A549 (cell line): ENCODE results near the gene TMEM60. TPM values are rescaled to one million over a fixed set of nuclear protein-coding genes. Genes with fewer than 3 reads are reported as not detected.

Experiments used
- ATAC-seq, 2 experiments: fragments of 200-7000 bp in 1 of 2; fragments of >200 bp in 1 of 2; cut with Nextera tagmentation in 1 of 2; cut with Tn5 transposase in 1 of 2; 3 replicates each; pipeline versions ENCODE4 v1.8.0 to v1.9.1; 2018 to 2020; ENCODE audit warnings: mild to moderate bottlenecking in 1 of 2, moderate library complexity in 1 of 2
- CTCF ChIA-PET: fragments of 300-600 bp; sonication (Branson Sonifier 250); formaldehyde crosslinking; extraction: SDS; loops from one replicate; lab custom pipeline; 2021; ENCODE audit warnings: antibody characterized with exemption, inconsistent platforms; lab: Yijun Ruan, JAX
- POLR2A ChIA-PET: fragments of 350-600 bp; formaldehyde crosslinking; extraction: SDS; loops from one replicate; lab custom pipeline; 2021; ENCODE audit warnings: antibody characterized with exemption, inconsistent platforms; lab: Yijun Ruan, JAX
- DNase-seq, 2 experiments: peaks; one replicate each; pipeline versions ENCODE4 v3.0.0 to v3.0.0-alpha.2; 2011 to 2016; ENCODE audit warnings: low read depth in 1 of 2, low spot score in 1 of 2
- FAIRE-seq: peaks from 2 replicates; lab custom pipeline; 2011; peaks lifted over from hg19 to GRCh38; lab: Jason Lieb, UNC
- H3K27ac ChIP-seq, 2 experiments: fragments of >200 bp; sonication (Bioruptor Twin); formaldehyde crosslinking; 3 replicates each; pipeline ENCODE4 v1.5.1; 2016 to 2017
- H3K4me1 ChIP-seq: fragments of >200 bp; sonication (Bioruptor Twin); formaldehyde crosslinking; 3 replicates; pipeline ENCODE4 v1.6.1; 2016
- H3K4me2 ChIP-seq: fragments of >200 bp; sonication (Bioruptor Twin); formaldehyde crosslinking; 3 replicates; pipeline ENCODE4 v1.6.1; 2016
- H3K4me3 ChIP-seq: fragments of >200 bp; sonication (Bioruptor Twin); formaldehyde crosslinking; 3 replicates; pipeline ENCODE4 v1.5.1; 2016
- H3K9me3 ChIP-seq: fragments of >200 bp; sonication (Bioruptor Twin); formaldehyde crosslinking; 3 replicates; pipeline ENCODE4 v1.6.1; 2016
- CHD2 ChIP-seq: fragments of 150-350 bp; IDR thresholded peaks from 2 replicates; pipeline ENCODE4 v1.6.1; 2014; ENCODE audit warnings: low read length; ENCODE audit not compliant: partially characterized antibody
- CHD4 ChIP-seq: fragments of 200-600 bp; sonication (generic); IDR thresholded peaks from 2 replicates; pipeline ENCODE4 v1.6.1; 2016; ENCODE audit warnings: antibody characterized with exemption, mild to moderate bottlenecking, borderline replicate concordance
- EHMT2 ChIP-seq: fragments of 200-600 bp; sonication (generic); IDR thresholded peaks from 2 replicates; pipeline ENCODE4 v1.6.1; 2016; ENCODE audit warnings: antibody characterized with exemption, low read depth, mild to moderate bottlenecking, moderate library complexity
- FOSB ChIP-seq: fragments of 250-450 bp; sonication (Bioruptor Pico); IDR thresholded peaks from 2 replicates; pipeline ENCODE4 v1.5.0; 2020; ENCODE audit warnings: mild to moderate bottlenecking, moderate library complexity
- FOSL2 ChIP-seq, 2 experiments: fragments of 450-650 bp in 1 of 2; fragments of >200 bp in 1 of 2; sonication (Bioruptor Twin) in 1 of 2; formaldehyde crosslinking; IDR thresholded peaks; 2 replicates each; pipeline versions ENCODE4 v1.5.0 to v1.6.1; 2016 to 2020; ENCODE audit warnings: mild to moderate bottlenecking in 1 of 2, moderate library complexity in 1 of 2
- GATA3 ChIP-seq: IDR thresholded peaks from 2 replicates; pipeline ENCODE4 v1.6.1; 2012; ENCODE audit warnings: borderline replicate concordance
- HDAC2 ChIP-seq: fragments of 200-600 bp; sonication (generic); IDR thresholded peaks from 2 replicates; pipeline ENCODE4 v1.6.1; 2016
- HOXB13 ChIP-seq: fragments of 250-450 bp; sonication (Bioruptor Pico); IDR thresholded peaks from 2 replicates; pipeline ENCODE4 v1.5.0; 2020; ENCODE audit warnings: low read depth, mild to moderate bottlenecking, moderate library complexity
- HOXB5 ChIP-seq: fragments of 250-450 bp; sonication (Bioruptor Pico); IDR thresholded peaks from 2 replicates; pipeline ENCODE4 v1.5.0; 2020; ENCODE audit warnings: mild to moderate bottlenecking, moderate library complexity
- JUN ChIP-seq, 2 experiments: fragments of >200 bp; sonication (Bioruptor Twin); formaldehyde crosslinking; IDR thresholded peaks; 2 replicates in 1 of 2; 3 replicates in 1 of 2; pipeline ENCODE4 v1.6.1; 2016 to 2017
- KDM1A ChIP-seq: fragments of 200-600 bp; sonication (generic); IDR thresholded peaks from 2 replicates; pipeline ENCODE4 v1.6.1; 2016; ENCODE audit warnings: low read depth, mild to moderate bottlenecking
- NPAS2 ChIP-seq: fragments of 250-450 bp; sonication (Bioruptor Pico); IDR thresholded peaks from 2 replicates; pipeline ENCODE4 v1.8.0; 2022; ENCODE audit warnings: mild to moderate bottlenecking, moderate library complexity, borderline replicate concordance
- POLR2AphosphoS2 ChIP-seq: conservative IDR thresholded peaks from 2 replicates; pipeline ENCODE4 v1.6.1; 2012; ENCODE audit warnings: low read length, improper control_type of control experiment, inconsistent platforms
- RAD21 ChIP-seq, 2 experiments: fragments of >200 bp in 1 of 2; sonication (Bioruptor Twin) in 1 of 2; formaldehyde crosslinking in 1 of 2; IDR thresholded peaks in 1 of 2; conservative IDR thresholded peaks in 1 of 2; 2 replicates in 1 of 2; 3 replicates in 1 of 2; pipeline ENCODE4 v1.6.1; 2012 to 2018; ENCODE audit warnings: inconsistent platforms in 1 of 2
- RCOR1 ChIP-seq: fragments of 150-350 bp; IDR thresholded peaks from 2 replicates; pipeline ENCODE4 v1.6.1; 2014; ENCODE audit warnings: antibody characterized with exemption, low read length, low read depth
- RNF2 ChIP-seq: fragments of 200-600 bp; sonication (generic); IDR thresholded peaks from 2 replicates; pipeline ENCODE4 v1.6.1; 2016; ENCODE audit warnings: low read depth, mild to moderate bottlenecking, antibody characterized with exemption, moderate library complexity, borderline replicate concordance
- ZC3H11A ChIP-seq: fragments of 450-650 bp; IDR thresholded peaks from 2 replicates; pipeline ENCODE4 v1.6.1; 2014; ENCODE audit warnings: antibody characterized with exemption, mild to moderate bottlenecking
- WGBS: methylation state at CpG from one replicate; pipeline ENCODE4 v1.1.6; 2017; ENCODE audit errors: missing lambda C conversion rate; 5-methylcytosine and 5-hydroxymethylcytosine counted together
- polyA plus RNA-seq, 4 experiments: library from polyadenylated mRNA; depleted of rRNA in 3 of 4; stranded (reverse); fragments of >200 nt; fragmentation: RNase III in 1 of 4; extraction: RNeasy Plus Mini Kit Qiagen cat#74134 plus additional on column Dnase treatment in 1 of 4; gene quantifications; 2 replicates in 3 of 4; 3 replicates in 1 of 4; pipeline ENCODE4 v1.2.3, GENCODE V29; 2011 to 2017
- TF ChIP-seq, protein P1 (sequence below): fragments of >200 bp; sonication (Bioruptor Twin); formaldehyde crosslinking; IDR thresholded peaks from 3 replicates; pipeline ENCODE4 v1.6.1; 2016
- TF ChIP-seq, protein P2 (sequence below): fragments of 200-600 bp; sonication (generic); IDR thresholded peaks from 2 replicates; pipeline ENCODE4 v1.6.1; 2016; ENCODE audit warnings: antibody characterized with exemption, mild to moderate bottlenecking, moderate library complexity
- TF ChIP-seq, protein P3 (sequence below): fragments of >200 bp; sonication (Bioruptor Twin); formaldehyde crosslinking; IDR thresholded peaks from 2 replicates; pipeline ENCODE4 v1.6.1; 2016
- TF ChIP-seq, protein P4 (sequence below): IDR thresholded peaks from 2 replicates; pipeline ENCODE4 v1.6.1; 2012

Gene TMEM60
- polyA plus RNA-seq, 2 of the 4 experiments (the other 2 are of a cell fraction): 33.8 to 54.7 TPM

DNA sequence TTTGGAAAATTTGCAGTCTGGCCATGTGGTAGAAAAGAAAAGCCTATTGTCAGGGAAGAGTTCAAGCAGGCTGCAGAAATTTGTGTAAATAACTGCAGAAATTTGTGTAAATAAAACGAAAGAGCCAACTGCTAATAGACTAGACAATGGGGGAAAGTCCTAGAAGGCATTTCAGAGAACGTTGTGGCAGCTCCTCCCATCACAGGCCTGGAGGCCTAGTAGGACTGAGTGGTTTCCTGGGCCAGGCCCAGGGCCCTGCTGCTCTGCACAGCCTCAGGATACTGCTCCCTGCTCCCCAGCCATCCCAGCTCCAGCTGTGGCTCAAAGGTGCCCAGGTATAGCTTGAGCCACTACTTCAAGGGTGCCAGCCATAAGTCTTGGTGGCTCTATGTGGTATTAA lies 51.1 kb downstream of the TMEM60 start (continued):
- TF ChIP-seq HDAC2 (no peak), RNF2 (no peak)

DNA sequence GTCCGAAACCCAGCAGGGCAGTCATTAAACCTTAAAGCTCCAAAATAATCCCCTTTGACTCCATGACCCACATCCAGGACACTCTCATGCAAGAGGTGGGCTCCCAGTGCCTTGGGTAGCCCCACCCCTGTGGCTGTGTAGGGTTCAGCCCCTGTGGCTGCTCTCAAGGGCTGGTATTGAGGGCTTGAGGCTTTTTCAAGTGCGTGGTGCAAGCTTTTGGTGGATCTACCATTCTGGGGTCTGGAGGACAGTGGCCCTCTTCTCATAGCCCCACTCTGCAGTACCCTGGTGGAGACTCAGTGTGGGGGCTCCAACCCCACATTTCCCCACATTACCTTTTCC lies 51.4 kb downstream of the TMEM60 start:
- TF ChIP-seq FOSL2 (IDR thresholded peaks at IDR 0.05) (no peak), FOSL2 (CRISPR knock-in tag; IDR thresholded peaks at IDR 0.05) (no peak), POLR2AphosphoS2 (no peak), GATA3 (no peak), KDM1A (no peak), HOXB5 (no peak), HOXB13 (CRISPR knock-in tag) (no peak), NPAS2 (CRISPR knock-in tag) (no peak), JUN (IDR thresholded peaks at IDR 0.05) (no peak), ZC3H11A (no peak), RAD21 (conservative IDR thresholded peaks at IDR 0.05 in 1 of 2, IDR thresholded peaks at IDR 0.05 in 1 of 2) (no peak), FOSB (no peak), RCOR1 (no peak)
- TF ChIP-seq, protein P1, sequence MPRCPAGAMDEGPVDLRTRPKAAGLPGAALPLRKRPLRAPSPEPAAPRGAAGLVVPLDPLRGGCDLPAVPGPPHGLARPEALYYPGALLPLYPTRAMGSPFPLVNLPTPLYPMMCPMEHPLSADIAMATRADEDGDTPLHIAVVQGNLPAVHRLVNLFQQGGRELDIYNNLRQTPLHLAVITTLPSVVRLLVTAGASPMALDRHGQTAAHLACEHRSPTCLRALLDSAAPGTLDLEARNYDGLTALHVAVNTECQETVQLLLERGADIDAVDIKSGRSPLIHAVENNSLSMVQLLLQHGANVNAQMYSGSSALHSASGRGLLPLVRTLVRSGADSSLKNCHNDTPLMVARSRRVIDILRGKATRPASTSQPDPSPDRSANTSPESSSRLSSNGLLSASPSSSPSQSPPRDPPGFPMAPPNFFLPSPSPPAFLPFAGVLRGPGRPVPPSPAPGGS: no peak
- TF ChIP-seq, protein P2, sequence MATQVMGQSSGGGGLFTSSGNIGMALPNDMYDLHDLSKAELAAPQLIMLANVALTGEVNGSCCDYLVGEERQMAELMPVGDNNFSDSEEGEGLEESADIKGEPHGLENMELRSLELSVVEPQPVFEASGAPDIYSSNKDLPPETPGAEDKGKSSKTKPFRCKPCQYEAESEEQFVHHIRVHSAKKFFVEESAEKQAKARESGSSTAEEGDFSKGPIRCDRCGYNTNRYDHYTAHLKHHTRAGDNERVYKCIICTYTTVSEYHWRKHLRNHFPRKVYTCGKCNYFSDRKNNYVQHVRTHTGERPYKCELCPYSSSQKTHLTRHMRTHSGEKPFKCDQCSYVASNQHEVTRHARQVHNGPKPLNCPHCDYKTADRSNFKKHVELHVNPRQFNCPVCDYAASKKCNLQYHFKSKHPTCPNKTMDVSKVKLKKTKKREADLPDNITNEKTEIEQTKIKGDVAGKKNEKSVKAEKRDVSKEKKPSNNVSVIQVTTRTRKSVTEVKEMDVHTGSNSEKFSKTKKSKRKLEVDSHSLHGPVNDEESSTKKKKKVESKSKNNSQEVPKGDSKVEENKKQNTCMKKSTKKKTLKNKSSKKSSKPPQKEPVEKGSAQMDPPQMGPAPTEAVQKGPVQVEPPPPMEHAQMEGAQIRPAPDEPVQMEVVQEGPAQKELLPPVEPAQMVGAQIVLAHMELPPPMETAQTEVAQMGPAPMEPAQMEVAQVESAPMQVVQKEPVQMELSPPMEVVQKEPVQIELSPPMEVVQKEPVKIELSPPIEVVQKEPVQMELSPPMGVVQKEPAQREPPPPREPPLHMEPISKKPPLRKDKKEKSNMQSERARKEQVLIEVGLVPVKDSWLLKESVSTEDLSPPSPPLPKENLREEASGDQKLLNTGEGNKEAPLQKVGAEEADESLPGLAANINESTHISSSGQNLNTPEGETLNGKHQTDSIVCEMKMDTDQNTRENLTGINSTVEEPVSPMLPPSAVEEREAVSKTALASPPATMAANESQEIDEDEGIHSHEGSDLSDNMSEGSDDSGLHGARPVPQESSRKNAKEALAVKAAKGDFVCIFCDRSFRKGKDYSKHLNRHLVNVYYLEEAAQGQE: no peak
- ChIA-PET CTCF (interaction anchor here (0.8 to 2.7 kb wide), 5 partner anchors 11 to 98 kb away, joined by 3 to 14 read pairs (median 4); no protein-coding TSS in a partner anchor), POLR2A (no interaction called here)
- H3K27ac ChIP-seq: no peak overlapping the region
- ATAC-seq: no peak
- no peak overlapping the region for H3K4me2 ChIP-seq
- DNase-seq: no peak
- FAIRE-seq: no peak
- peaks cover 9% of the 10 kb centered on the region; the same call in 2 of the 3 replicates for H3K4me1 ChIP-seq
- H3K9me3 ChIP-seq: no peaks in the 10 kb centered on the region
- no peak overlapping the region for H3K4me3 ChIP-seq
- 90% methylated on average over 2 of the region's 2 CpGs for WGBS

DNA sequence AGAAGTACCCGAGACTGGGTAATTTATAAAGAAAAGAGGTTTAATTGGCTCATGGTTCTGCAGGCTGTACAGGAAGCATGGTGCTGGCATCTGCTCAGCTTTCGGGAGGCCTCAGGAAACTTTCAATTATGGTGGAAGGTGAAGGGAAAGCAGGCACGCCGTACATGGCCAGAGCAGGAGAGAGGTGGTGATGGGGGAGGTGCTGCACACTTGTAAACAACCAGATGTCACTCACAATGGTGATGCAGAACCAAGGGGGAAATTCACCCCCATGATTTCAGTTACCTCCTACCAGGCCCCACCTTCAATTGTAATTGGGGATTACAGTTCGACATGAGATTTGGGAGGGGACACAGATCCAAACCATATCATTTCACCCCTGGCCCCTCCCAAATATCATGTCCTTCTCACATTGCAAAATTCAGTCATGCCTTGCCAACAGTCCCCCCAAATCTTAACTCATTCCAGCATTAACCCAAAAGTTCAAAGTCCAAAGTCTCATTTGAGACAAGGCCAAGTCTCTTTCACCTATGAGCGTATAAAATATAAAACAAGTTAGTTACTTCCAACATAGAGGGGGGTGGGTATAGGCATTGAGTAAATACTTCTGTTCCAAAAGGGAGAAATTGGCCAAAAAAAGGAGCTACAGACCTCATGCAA lies 51.9 kb downstream of the TMEM60 start:
- no peak overlapping the region for H3K4me3 ChIP-seq
- H3K4me2 ChIP-seq: no peak overlapping the region
- FAIRE-seq (no peak), ATAC-seq (no peak), DNase-seq (no peak)
- H3K27ac ChIP-seq: no peak overlapping the region
- peaks cover 9% of the 10 kb centered on the region; the same call in 2 of the 3 replicates for H3K4me1 ChIP-seq
- WGBS: 96% methylated on average over 6 of the region's 6 CpGs
- ChIA-PET CTCF (interaction anchor here (0.9 to 2.7 kb wide), 3 partner anchors 13 to 88 kb away, joined by 3 to 14 read pairs (median 9); no protein-coding TSS in a partner anchor), POLR2A (no interaction called here)
- no peaks in the 10 kb centered on the region for H3K9me3 ChIP-seq
- TF ChIP-seq CHD2 (no peak), POLR2AphosphoS2 (no peak), CHD4 (no peak), HOXB13 (CRISPR knock-in tag) (no peak), JUN (IDR thresholded peaks at IDR 0.05) (no peak), EHMT2 (no peak)
- TF ChIP-seq, protein P3, sequence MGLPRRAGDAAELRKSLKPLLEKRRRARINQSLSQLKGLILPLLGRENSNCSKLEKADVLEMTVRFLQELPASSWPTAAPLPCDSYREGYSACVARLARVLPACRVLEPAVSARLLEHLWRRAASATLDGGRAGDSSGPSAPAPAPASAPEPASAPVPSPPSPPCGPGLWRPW: no peak
- TF ChIP-seq, protein P4, sequence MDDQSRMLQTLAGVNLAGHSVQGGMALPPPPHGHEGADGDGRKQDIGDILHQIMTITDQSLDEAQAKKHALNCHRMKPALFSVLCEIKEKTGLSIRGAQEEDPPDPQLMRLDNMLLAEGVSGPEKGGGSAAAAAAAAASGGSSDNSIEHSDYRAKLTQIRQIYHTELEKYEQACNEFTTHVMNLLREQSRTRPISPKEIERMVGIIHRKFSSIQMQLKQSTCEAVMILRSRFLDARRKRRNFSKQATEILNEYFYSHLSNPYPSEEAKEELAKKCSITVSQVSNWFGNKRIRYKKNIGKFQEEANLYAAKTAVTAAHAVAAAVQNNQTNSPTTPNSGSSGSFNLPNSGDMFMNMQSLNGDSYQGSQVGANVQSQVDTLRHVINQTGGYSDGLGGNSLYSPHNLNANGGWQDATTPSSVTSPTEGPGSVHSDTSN: no peak
- TF ChIP-seq, protein P2: no peak
